A673 (cell line): ENCODE measurements around the gene ASB6.

ENCODE experiments used
- CTCF ChIP-seq: fragments of 300-800, 200-600 bp; sonication (generic); conservative IDR thresholded peaks from 2 replicates; pipeline ENCODE4 v1.5.1; 2017; ENCODE audit warnings: low read depth, mild to moderate bottlenecking, antibody characterized with exemption, low read length, moderate library complexity, mixed read lengths
- EZH2 ChIP-seq: fragments of 200-600 bp; sonication (generic); IDR thresholded peaks from 2 replicates; pipeline ENCODE4 v1.6.1; 2017; ENCODE audit warnings: borderline replicate concordance, low read depth, mild to moderate bottlenecking, mixed read lengths, antibody characterized with exemption, low read length; ENCODE audit not compliant: poor library complexity, severe bottlenecking

GRCh38 chr9:129655154-129655553 is 13.2 kb upstream of the ASB6 start:
- no peak for TF ChIP-seq CTCF
- no peak for TF ChIP-seq EZH2
